Spleen (tissue), 11 donors: ENCODE results near the gene C5orf63. TPM values are rescaled to one million over a fixed set of nuclear protein-coding genes. Genes with fewer than 3 reads are reported as not detected.

Source experiments
- DNase-seq: peaks from one replicate; pipeline ENCODE4 v3.0.0-alpha.2; 2020
- H3K27ac ChIP-seq, 8 donors: fragments of 200-600 bp; sonication (generic) in 7 of 8; 1 replicate in 4 of 8; 2 replicates in 4 of 8; pipeline versions ENCODE4 v1.5.0 to v1.8.0; 2016 to 2021; ENCODE audit warnings: inconsistent platforms in 4 of 8, mild to moderate bottlenecking in 4 of 8, moderate library complexity in 1 of 8
- H3K27me3 ChIP-seq, 7 donors: fragments of 200-600 bp; sonication (generic) in 6 of 7; replicated peaks in 1 of 7; 1 replicate in 4 of 7; 2 replicates in 3 of 7; pipeline versions ENCODE4 v1.5.0 to v1.8.0; 2016 to 2021; ENCODE audit warnings: inconsistent platforms in 3 of 7, mild to moderate bottlenecking in 1 of 7
- H3K36me3 ChIP-seq, 6 donors: fragments of 200-600 bp; sonication (generic) in 5 of 6; 1 replicate in 4 of 6; 2 replicates in 2 of 6; pipeline versions ENCODE4 v1.5.0 to v1.8.0; 2016 to 2021; ENCODE audit warnings: inconsistent platforms in 2 of 6
- H3K4me1 ChIP-seq, 6 donors: fragments of 200-600 bp; sonication (generic) in 5 of 6; 1 replicate in 3 of 6; 2 replicates in 3 of 6; pipeline versions ENCODE4 v1.5.0 to v1.8.0; 2016 to 2021; ENCODE audit warnings: inconsistent platforms in 3 of 6
- H3K4me3 ChIP-seq, 8 donors: fragments of 200-600 bp; sonication (generic) in 7 of 8; 1 replicate in 4 of 8; 2 replicates in 4 of 8; pipeline versions ENCODE4 v1.5.0 to v1.8.0; 2016 to 2021; ENCODE audit warnings: inconsistent platforms in 4 of 8, mild to moderate bottlenecking in 4 of 8, moderate library complexity in 2 of 8
- H3K9me3 ChIP-seq, 8 donors: fragments of 200-600 bp; sonication (generic) in 7 of 8; 1 replicate in 4 of 8; 2 replicates in 4 of 8; pipeline versions ENCODE4 v1.5.0 to v1.8.0; 2016 to 2021; ENCODE audit warnings: inconsistent platforms in 4 of 8
- POLR2A ChIP-seq, 3 donors: fragments of 450-650 bp; IDR thresholded peaks; one replicate each; pipeline ENCODE4 v1.5.1; 2017; ENCODE audit warnings: antibody characterized with exemption in 3 of 3, mild to moderate bottlenecking in 1 of 3
- POLR2AphosphoS5 ChIP-seq, 3 donors: sonication (generic); formaldehyde crosslinking; IDR thresholded peaks; one replicate each; pipeline ENCODE4 v1.5.1; 2017; ENCODE audit warnings: antibody characterized with exemption in 3 of 3
- WGBS, 5 donors: extraction: QIAGEN DNeasy Blood & Tissue Kit in 3 of 5; methylation state at CpG; one replicate each; pipeline versions ENCODE4 v1.1.5 to v1.1.7; 2013 to 2018; 5-methylcytosine and 5-hydroxymethylcytosine counted together
- intact Hi-C: fragments of 100-400 bp; cut with DNase I; formaldehyde crosslinking; loops from one replicate; pipeline ENCODE4 v1.15.0; 2023; ENCODE audit warnings: low total_unique reads
- polyA plus RNA-seq, 3 donors: library from polyadenylated mRNA; stranded (reverse); fragments of 200-250 nt; gene quantifications; one replicate each; pipeline ENCODE4 v1.2.1, GENCODE V29; 2013
- total RNA-seq, 7 donors: library from RNA; depleted of rRNA in 3 of 7; stranded (reverse); fragments of >200 nt in 3 of 7; fragmentation: NEBNext Ultra II Directional in 4 of 7; extraction: Animal tissue kit (Norgen Biotek cat#: 25700) in 4 of 7; gene quantifications; one replicate each; pipeline versions ENCODE4 v1.1.0 to v1.2.1, GENCODE V29; 2016 to 2021
- TF ChIP-seq, protein P1 (sequence below), 11 experiments: fragments of 200-600 bp in 7 of 11; fragments of 450-650 bp in 4 of 11; sonication (generic) in 4 of 11; IDR thresholded peaks in 8 of 11; conservative IDR thresholded peaks in 3 of 11; 1 replicate in 7 of 11; 2 replicates in 4 of 11; pipeline versions ENCODE4 v1.4.0 to v1.8.0; 2016 to 2021; ENCODE audit warnings: antibody characterized with exemption in 11 of 11, inconsistent platforms in 4 of 11, mild to moderate bottlenecking in 1 of 11
- donor health status: healthy with polysubstance abuse.
- donor health status: DM: no; HTN: no; CAD: no; lungs with moderate emphysema.
- donor health status: DM: no; HTN: no; CAD: no.
- donor health status: Bipolar disorder and iron deficiency.
- donor health status: healthy.
- donor health status: DM: no; HTN: no; CAD: no.
- donor health status: DM: yes; HTN: yes; CAD: no.

C5orf63 gene
- total and polyA plus RNA-seq, 10 donors = 2.3 to 10.1 (median 4.8) TPM

DNA sequence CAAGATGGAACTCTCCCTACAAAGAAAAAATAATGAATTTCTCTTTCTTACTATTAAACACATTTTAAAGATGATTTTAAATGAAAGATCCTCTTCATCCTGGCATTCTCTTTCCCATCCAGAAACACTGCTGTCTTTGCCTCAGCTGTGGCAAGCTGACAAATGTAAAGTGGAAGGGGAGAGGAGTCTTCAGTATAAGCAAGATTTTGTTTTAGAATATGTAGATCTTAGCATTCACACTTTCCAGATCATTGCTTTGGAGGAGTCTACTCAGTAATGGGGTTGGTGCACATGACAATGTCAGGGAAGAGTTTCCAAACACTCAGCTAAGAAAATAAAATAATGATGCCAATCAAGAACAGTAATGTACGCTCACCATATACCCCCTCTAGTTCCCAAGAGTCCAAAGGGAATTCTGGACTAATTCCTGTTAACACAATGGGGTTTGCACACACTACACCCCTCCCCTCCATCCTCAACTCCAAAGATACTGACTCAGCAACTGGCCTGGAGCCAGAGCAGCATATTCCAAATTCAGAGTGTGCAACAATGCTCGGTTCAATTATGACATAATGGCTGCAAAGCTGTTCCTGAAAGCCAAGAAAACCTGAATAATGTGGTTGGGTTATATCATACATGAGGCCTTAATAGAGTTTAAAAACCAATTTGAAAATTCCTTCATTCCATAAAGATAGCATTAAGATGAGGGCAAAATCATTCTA is 4.6 kb downstream of the C5orf63 start:
- H3K9me3 ChIP-seq = no peaks in the 10 kb centered on the region
- no peak for TF ChIP-seq POLR2A (IDR thresholded peaks at IDR 0.05)
- peaks cover 5 to 27% (median 11%) of the 10 kb centered on the region in 6 donors for H3K4me1 ChIP-seq
- H3K36me3 ChIP-seq = peaks cover 0 to 8% (median 3%) of the 10 kb centered on the region in 6 donors
- no peaks in the 10 kb centered on the region for H3K27me3 ChIP-seq
- no peak for DNase-seq
- intact Hi-C loops = no loop called here
- 64 to 76% (median 69%) methylated on average over 2 of the region's 2 CpGs for WGBS, 5 donors
- no peak overlapping the region for H3K4me3 ChIP-seq
- no peak overlapping the region for H3K27ac ChIP-seq

DNA sequence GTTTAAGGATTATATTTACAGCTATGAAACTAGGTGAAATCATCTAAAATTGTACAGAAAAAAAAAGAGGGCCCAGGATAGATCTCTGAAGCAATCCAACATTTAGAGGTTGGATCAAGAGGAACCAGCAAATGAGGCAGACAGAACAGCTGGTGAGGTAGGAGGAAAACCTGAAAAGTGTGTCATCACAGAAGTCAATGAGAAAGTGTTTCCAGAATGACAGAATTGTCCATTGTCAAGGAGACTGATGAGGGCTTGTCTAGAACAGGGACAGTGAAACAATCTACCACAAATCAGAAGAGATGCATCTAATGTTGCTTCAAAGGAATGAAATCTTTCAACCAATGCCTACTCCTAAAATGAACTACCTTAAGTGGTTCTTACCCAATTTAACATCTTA is 6.6 kb downstream of the C5orf63 start:
- no peak for DNase-seq
- intact Hi-C loops = no loop called here

GRCh38 chr5:127064253-127064840 is 9.0 kb downstream of the C5orf63 start:
- Histone ChIP-seq H3K27ac (no peak overlapping the region), H3K9me3 (no peaks in the 10 kb centered on the region), H3K27me3 (no peaks in the 10 kb centered on the region), H3K4me3 (no peak overlapping the region), H3K4me1 (no peaks in the 10 kb centered on the region), H3K36me3 (peaks cover 0 to 8% (median 3%) of the 10 kb centered on the region in 6 donors)
- intact Hi-C loops = no loop called here
- TF ChIP-seq, protein P1, sequence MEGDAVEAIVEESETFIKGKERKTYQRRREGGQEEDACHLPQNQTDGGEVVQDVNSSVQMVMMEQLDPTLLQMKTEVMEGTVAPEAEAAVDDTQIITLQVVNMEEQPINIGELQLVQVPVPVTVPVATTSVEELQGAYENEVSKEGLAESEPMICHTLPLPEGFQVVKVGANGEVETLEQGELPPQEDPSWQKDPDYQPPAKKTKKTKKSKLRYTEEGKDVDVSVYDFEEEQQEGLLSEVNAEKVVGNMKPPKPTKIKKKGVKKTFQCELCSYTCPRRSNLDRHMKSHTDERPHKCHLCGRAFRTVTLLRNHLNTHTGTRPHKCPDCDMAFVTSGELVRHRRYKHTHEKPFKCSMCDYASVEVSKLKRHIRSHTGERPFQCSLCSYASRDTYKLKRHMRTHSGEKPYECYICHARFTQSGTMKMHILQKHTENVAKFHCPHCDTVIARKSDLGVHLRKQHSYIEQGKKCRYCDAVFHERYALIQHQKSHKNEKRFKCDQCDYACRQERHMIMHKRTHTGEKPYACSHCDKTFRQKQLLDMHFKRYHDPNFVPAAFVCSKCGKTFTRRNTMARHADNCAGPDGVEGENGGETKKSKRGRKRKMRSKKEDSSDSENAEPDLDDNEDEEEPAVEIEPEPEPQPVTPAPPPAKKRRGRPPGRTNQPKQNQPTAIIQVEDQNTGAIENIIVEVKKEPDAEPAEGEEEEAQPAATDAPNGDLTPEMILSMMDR (IDR thresholded peaks at IDR 0.05 in 8 of 11, conservative IDR thresholded peaks at IDR 0.05 in 3 of 11) = no peak
- TF ChIP-seq POLR2AphosphoS5 (IDR thresholded peaks at IDR 0.05) = no peak
- DNase-seq = no peak
- 93 to 98% (median 97%) methylated on average over 4 of the region's 4 CpGs for WGBS, 5 donors

More for the DNA sequence above, 6.6 kb downstream of the C5orf63 start:
- TF ChIP-seq POLR2A (IDR thresholded peaks at IDR 0.05) (no peak), POLR2AphosphoS5 (IDR thresholded peaks at IDR 0.05) (no peak)
- TF ChIP-seq, protein P1 (IDR thresholded peaks at IDR 0.05 in 8 of 11, conservative IDR thresholded peaks at IDR 0.05 in 3 of 11) = no peak
- Histone ChIP-seq H3K36me3 (peaks cover 0 to 8% (median 3%) of the 10 kb centered on the region in 6 donors), H3K27ac (no peak overlapping the region), H3K4me3 (no peak overlapping the region), H3K9me3 (no peaks in the 10 kb centered on the region), H3K4me1 (peaks cover 0 to 10% (median 3%) of the 10 kb centered on the region in 6 donors), H3K27me3 (no peaks in the 10 kb centered on the region)

GRCh38 chr5:127063257-127063913 is 9.9 kb downstream of the C5orf63 start:
- H3K36me3 ChIP-seq = peaks cover 0 to 10% (median 4%) of the 10 kb centered on the region in 6 donors
- no peak for DNase-seq
- no peaks in the 10 kb centered on the region for H3K27me3 ChIP-seq
- no peaks in the 10 kb centered on the region for H3K9me3 ChIP-seq
- intact Hi-C loops = no loop called here
- H3K27ac ChIP-seq = no peak overlapping the region
- WGBS, 5 donors = 67 to 89% (median 75%) methylated on average over 2 of the region's 2 CpGs
- H3K4me1 ChIP-seq = no peaks in the 10 kb centered on the region
- no peak overlapping the region for H3K4me3 ChIP-seq
- TF ChIP-seq POLR2AphosphoS5 (IDR thresholded peaks at IDR 0.05) (no peak), POLR2A (IDR thresholded peaks at IDR 0.05) (no peak)
- TF ChIP-seq, protein P1 (IDR thresholded peaks at IDR 0.05 in 8 of 11, conservative IDR thresholded peaks at IDR 0.05 in 3 of 11) = no peak
